HG03520 (cell line): Measurements from ENCODE around the gene BTN2A1.

Source experiments
- ATAC-seq: cut with Tn5 transposase; IDR thresholded peaks from one replicate; pipeline ENCODE4 v1.9.1; 2021; ENCODE audit warnings: mild to moderate bottlenecking, moderate library complexity; ENCODE audit not compliant: unreplicated experiment

The BTN2A1 gene

DNA sequence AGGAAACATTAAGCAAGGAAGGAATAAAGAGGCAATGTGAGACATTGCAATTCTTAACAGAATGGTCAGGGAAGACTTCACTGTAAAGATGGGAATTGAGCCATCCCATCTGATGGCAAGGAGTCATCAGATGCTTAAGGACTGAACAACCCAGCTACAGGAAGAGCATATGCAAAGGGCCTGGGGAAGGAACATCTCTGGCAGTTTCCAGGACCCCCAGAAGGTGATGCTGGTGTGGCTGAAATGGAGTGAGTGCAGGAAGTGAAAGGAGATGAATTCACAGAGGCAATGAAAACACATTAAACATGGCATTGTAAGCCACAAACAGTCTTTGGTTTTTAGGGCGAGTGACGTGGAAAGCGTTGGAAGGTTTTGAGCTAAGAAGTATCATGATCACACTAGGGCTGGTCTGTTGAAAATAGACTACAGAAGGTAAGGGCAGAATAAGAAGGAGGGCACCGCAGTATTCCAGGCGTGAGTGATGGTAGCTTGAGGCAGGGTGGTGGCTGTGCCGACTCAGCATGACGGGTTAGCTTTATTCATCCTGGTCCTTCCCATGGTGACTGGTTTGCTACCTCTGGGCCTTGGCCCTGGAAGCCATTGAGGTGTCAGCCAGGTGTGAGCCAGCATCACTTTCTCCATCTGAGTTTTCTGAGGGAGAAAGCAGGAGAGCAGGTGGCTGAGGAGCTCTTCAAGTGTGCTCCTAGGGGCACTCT, 6.8 kb downstream of the BTN2A1 start:
- ATAC-seq, result no peak

DNA sequence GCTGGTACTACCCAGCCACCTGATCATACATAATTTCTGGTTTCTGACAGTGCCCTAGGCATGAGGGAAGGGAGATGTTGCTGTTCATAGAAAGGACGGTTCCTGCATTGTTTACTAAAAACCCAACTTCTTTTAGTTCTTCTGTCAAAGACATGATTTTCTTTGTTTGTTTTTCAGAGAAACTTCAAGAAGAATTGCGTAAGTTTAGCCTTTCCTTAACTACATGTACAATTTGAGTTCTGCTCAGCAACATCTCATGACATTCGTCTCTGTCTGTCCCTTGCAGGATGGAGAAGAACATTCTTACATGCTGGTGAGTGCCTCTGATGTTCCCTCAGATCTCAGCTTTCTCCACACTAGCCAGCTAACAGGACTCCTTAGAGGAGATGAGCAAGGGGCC, 8.0 kb downstream of the BTN2A1 start:
- no peak for ATAC-seq

DNA sequence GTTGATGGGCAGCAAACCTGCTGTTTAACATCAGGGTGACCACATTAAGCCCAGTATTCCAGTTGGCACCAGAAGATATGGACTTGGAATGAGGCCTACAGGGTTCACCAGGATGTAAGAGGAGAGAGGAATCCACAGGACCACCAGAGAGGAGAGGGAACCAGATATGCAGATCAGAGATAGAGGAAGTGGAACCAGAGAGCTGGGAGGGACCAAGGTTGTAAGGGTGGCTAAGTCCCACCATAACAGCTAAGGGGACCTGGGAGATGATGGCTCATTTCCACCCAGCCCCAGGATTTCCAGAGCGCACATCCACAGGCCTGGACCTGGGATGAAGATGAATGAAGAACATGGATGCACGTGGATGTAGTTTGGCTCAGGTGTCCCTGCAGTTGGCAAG, 11.1 kb downstream of the BTN2A1 start:
- no peak for ATAC-seq

DNA sequence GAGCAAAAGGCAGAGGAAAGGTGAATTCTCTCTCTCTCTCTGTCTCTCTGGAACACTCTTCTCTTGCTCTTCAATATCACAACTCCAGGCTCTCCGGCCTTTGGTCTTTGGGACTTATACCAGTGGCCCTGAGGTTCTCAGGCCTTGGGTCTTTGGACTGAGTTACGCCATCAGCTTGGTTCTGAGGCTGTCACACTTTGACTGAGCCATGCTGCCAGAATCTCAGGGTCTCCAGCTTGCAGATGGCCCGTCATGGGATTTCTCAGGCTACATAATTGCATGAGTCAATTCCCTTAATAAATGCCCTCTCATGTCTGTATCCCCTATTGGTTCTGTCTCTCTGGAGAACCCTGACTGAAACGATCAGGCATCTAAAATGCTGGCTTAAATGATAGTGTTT, 12.9 kb downstream of the BTN2A1 start:
- no peak for ATAC-seq

DNA sequence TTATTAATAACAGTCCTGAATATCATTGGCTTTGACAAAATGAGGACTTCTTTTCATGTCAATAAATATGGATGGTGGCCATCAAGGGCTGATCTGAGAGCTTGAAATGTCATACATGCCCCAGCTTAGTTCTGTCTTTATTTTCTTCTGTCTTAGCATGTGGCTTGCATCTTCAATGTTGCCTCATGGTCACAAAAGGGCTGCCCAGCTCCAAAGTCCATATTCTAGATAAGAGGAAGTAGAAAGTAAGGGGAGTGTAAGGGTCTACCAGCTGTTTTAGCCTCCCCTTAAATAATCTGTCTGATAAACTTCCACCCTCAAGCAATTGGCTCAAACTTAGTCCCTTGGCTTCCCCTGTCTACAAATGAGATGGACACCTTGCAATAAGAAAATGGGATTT, 14.2 kb downstream of the BTN2A1 start:
- ATAC-seq, result no peak

DNA sequence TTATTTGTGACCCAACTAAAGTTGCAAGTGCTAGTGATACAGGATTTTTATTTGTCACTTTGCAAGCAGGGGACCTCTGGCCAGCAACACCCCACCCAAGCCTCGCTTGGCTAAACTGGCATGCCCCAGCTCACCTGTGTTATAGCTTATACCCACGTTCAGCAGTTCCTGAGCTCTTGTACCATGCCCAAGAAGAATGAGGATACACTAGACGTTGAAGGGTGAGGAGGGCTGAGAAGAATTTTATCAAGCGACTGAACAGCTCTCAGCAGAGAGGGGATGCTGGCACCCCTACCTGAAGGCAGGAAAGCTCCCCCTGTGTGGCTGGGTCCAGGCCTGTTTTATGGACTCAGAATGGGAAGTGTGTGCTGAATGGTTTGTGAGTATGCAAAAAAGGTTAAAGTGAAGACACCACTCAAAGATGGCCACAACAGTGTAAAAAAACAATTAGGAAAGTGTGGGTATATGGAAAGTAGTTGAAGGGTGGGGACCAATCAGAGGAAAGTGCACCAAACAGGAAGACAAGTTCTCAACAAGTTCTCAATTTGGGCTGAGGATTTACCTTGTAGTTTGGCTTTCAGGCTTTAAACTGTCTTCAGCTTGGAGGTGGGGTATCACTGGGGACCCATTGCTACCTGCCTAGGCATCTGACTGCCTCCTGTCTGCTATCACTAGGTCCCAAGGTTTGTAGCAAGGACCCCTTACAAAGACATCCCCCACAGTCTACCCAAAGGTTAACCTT, 15.0 kb downstream of the BTN2A1 start:
- no peak for ATAC-seq

GRCh38 chr6:26473429-26473757, 15.6 kb downstream of the BTN2A1 start:
- ATAC-seq, result no peak

GRCh38 chr6:26473758-26474438, 16.1 kb downstream of the BTN2A1 start:
- ATAC-seq, result peak; percentile 92

DNA sequence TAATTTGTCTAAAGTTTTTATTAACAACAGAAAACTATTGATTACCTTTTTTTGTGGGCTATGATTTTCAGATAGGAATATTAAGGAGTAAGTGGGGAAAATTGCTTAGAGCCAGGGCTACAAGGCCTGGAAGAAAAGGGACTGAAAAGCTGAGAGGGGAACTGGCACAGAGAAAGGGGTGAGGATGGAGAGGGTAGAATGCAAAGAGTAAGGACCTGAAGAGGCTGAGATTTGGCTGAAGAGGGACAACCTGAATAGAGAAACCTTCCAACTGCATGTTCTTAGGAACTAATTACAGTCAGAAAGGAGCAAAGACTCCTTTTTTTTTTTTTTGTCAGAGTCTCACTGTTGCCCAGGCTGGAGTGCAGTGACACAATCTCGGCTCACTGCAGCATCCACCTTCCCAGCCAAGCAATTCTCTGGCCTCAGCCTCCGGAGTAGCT, 16.7 kb downstream of the BTN2A1 start:
- ATAC-seq, result no peak

DNA sequence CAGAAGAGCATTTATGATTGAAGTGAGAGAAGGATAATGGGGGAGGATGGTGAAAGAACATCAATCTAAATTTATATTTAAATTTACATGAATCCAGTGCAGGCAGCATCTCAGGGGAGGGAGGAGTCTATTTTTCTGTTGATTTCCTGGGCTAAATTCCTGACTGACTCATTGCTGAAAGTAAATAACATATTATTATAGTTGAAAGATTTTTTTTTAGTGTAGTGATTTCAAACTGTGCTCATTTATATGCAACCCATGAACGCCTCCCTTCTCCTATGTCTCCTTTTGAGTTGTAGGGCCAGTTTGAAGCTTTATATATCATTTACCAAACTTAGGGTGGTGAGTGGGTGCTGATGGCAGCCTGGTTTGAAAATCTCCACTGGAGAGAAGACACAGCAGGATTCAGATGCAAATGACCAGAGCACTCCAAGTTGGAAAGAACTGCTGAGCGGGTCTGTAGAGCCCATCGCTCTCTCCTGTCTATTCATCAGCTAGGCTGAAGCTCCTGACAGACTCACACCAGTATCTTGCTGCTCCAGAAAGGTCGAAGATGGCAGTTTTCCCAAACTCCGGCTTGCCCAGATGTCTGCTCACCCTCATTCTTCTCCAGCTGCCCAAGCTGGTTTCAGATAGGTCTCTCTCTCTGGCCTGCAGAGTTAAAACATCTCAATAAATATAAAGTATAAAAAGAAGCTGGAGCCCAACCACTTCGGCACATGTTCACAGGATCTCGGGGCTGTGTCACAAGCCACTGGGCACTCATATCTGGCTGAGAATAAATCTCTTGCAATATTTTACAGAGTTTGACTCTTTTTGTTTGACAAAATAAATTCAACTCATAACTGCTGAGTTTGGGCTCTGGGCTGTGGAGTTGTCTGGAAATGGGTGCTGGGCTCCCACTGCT, 18.3 kb downstream of the BTN2A1 start:
- no peak for ATAC-seq

DNA sequence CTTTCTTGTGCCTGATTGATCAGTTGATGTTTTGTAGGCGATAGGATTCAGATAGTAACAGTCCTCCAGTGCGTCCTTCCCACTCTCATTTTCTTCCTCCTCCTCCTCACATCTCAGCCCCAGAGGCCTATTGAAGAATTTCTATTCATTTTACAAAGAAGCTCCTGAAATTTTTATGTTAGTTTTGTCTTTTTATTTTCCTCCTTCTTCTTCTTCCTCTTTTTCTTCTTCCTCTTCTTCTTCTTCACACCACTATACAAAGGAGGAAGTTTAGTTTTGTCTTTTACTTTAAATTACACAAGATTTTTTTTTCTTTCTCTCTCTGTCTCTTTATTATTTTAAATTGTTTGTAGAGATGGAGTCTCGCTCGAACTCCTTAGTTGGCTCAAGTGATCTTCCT, 19.1 kb downstream of the BTN2A1 start:
- ATAC-seq, result no peak

- no peak for ATAC-seq
Observed at GRCh38 chr6:26477426-26477825, 19.7 kb downstream of the BTN2A1 start.

DNA sequence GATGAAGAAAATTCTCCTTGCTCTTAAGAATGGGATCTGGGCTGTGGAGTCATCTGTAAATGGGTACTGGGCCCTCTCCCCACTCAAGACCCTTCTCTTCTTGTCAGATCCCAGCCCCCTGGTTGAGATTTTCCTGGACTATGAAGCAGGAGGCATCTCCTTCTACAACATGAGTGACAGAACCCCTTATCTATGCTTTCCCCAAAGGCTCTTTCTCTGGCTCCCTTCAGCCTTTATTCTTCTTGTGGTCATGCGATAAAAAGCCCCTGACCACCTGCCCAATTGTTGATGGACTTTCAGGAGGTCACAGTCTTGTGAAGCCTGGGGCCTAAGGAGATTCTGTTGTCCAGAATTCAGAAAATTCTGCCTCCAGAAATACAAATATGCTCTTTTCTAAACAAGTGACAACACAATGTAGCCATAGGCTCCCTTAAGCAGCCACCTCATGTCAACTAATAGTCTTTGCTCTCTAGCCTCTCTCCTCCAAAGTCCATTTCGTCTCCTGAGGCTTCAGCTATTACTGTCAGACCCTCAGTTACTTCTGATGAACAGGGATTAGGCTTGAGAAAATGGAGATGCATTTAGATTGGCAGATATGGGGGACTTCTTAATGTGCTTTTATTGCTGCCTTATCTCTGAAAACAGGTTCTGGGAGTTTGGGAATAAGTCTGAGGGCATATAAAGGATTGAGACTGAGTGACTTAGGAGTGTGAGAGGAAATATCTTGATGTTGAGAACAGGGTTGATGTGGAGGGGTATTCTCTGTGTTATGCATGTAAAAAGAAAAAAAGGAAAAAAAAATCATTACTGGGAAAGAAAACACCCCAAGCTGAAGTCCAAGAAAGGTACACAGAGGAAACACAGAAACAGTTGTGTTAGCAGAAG, 20.6 kb downstream of the BTN2A1 start:
- ATAC-seq, result no peak

DNA sequence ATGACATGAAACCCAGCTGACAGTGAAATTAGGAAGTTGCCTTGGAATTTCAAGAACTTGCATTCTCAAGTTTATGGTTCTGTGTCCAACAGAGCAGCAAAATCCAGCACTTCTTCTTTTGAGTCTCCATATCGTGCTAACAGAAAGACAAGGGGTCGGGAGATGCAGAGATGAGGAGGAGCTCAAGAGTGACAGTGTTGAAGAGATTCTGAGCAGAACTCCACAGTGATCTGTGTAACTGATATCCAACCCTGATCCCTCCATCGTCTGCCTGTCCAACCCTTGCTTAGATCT, 21.2 kb downstream of the BTN2A1 start:
- no peak for ATAC-seq

GRCh38 chr6:26482338-26482737, 24.6 kb downstream of the BTN2A1 start:
- no peak for ATAC-seq

GRCh38 chr6:26483727-26484126, 26.0 kb downstream of the BTN2A1 start:
- no peak for ATAC-seq

- ATAC-seq, result no peak
Observed at GRCh38 chr6:26484161-26484560, 26.4 kb downstream of the BTN2A1 start.

DNA sequence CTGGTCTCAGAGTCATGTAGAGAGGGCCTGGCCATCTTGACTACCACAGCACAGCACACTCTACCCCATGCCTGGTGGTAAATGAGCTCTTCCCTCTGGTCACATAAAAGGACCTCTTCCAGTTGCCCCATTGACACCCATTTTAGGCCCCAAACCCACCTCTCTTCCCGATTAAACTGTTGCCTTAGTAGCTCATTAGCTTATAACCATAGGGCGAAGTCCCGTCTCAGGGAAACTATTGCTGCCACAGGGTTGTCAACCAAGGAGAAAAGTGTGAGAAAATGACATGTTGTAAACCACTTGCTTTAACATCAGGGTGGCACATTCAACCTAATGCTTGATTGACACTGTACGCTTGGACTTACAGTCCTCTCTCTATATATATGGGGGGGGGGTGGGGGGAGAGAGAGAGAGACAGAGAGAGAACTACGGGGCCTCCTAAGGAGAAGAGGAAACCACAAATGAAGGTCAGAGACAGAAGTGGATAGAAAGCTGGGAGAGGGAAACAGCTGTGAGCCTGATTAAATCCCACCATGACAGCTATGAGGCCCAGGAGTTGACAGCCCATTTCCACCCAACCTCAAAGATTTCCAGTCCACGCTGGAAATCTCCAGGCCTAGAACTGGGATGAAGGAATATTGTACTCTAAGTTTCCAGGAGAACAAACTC, 27.5 kb downstream of the BTN2A1 start:
- ATAC-seq, result no peak

GRCh38 chr6:26486358-26486757, 28.6 kb downstream of the BTN2A1 start:
- no peak for ATAC-seq

DNA sequence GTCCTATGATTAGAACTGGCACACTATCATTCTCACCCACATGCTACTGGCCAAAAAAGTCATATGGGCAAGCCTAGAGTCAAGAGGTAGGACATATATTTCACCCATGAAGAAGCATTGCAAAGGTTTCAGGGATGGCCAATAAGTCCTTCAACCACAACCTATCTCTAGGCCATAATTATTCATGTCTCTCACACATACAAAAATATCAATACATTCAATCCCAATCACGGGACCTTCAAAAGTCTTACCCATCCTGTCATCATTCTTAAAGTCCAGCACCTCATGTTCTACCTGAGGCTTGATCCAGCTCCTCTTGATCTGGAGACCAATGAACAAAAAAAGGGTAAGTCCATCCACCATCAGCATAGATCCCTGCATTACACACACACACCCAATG, 29.7 kb downstream of the BTN2A1 start:
- ATAC-seq, result no peak
